Ectodermal cell (in vitro differentiated cells): ENCODE data around the gene TMEM130.

Experiments
- H3K27ac ChIP-seq: 2 replicates; pipeline ENCODE4 v1.7.0; 2013; ENCODE audit warnings: mild to moderate bottlenecking, low read depth, low read length; ENCODE audit not compliant: insufficient read depth, poor library complexity, severe bottlenecking
- H3K27me3 ChIP-seq: 2 replicates; pipeline ENCODE4 v1.7.0; 2013; ENCODE audit warnings: mild to moderate bottlenecking, low read length; ENCODE audit not compliant: insufficient read depth, control insufficient read depth, poor library complexity, severe bottlenecking
- H3K36me3 ChIP-seq: one replicate; pipeline ENCODE4 v1.7.0; 2013; ENCODE audit warnings: low read length; ENCODE audit not compliant: control insufficient read depth, insufficient read depth
- H3K4me1 ChIP-seq: one replicate; pipeline ENCODE4 v1.7.0; 2013; ENCODE audit warnings: low read length; ENCODE audit not compliant: control insufficient read depth, insufficient read depth
- H3K4me3 ChIP-seq: 2 replicates; pipeline ENCODE4 v1.7.0; 2013; ENCODE audit warnings: low read depth, low read length, control low read depth; ENCODE audit not compliant: insufficient read depth
- H3K9me3 ChIP-seq: 2 replicates; pipeline ENCODE4 v1.7.0; 2013; ENCODE audit warnings: mild to moderate bottlenecking, low read length, moderate library complexity; ENCODE audit not compliant: control insufficient read depth
- WGBS, 2 experiments: methylation state at CpG; one replicate each; pipeline ENCODE4 v1.1.7; 2013; ENCODE audit warnings: missing lambda C conversion rate in 2 of 2; 5-methylcytosine and 5-hydroxymethylcytosine counted together

TMEM130 gene

DNA sequence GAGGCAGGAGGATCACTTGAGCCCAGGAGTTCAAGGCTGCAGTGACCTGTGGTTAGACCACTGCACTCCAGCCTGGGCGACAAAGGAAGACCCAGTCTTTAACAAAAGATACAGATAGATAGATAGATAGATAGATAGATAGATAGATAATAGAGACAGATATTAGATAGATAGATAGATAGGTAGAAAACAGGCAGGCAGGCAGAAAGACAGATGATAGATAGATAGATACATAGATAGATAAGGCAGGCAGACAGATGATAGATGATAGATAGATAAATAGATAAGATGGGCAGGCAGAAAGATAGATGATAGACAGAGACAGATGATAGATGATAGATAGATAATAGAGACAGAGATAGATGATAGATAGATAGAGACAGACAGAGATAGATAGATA lies 54.5 kb downstream of the TMEM130 start:
- Histone ChIP-seq H3K4me3 (no peak overlapping the region), H3K9me3 (no peaks in the 10 kb centered on the region), H3K4me1 (peaks cover 5% of the 10 kb centered on the region), H3K27ac (no peak overlapping the region), H3K27me3 (no peaks in the 10 kb centered on the region), H3K36me3 (no peaks in the 10 kb centered on the region)
- WGBS, 2 experiments: 85 to 89% methylated on average over 1 of the region's 1 CpG

GRCh38 chr7:98811299-98811698 lies 58.5 kb downstream of the TMEM130 start:
- H3K27ac ChIP-seq: no peak overlapping the region
- H3K36me3 ChIP-seq: no peaks in the 10 kb centered on the region
- H3K4me1 ChIP-seq: peaks cover 8% of the 10 kb centered on the region
- H3K27me3 ChIP-seq: no peaks in the 10 kb centered on the region
- peaks cover 2% of the 10 kb centered on the region for H3K9me3 ChIP-seq
- WGBS, 2 experiments: 88 to 100% methylated on average over 1 of the region's 1 CpG
- H3K4me3 ChIP-seq: no peak overlapping the region

- 12 to 20% methylated on average over 9 of the region's 9 CpGs for WGBS, 2 experiments
- Histone ChIP-seq H3K36me3 (no peaks in the 10 kb centered on the region), H3K9me3 (peaks cover 2% of the 10 kb centered on the region), H3K4me3 (peak overlapping the region; percentile 6), H3K4me1 (peaks cover 6% of the 10 kb centered on the region), H3K27me3 (no peaks in the 10 kb centered on the region), H3K27ac (peak overlapping the region; percentile 96)
Observed at GRCh38 chr7:98810153-98810802, 59.5 kb downstream of the TMEM130 start.

GRCh38 chr7:98808751-98809460 lies 60.9 kb downstream of the TMEM130 start:
- Histone ChIP-seq H3K9me3 (peaks cover 2% of the 10 kb centered on the region), H3K4me3 (no peak overlapping the region), H3K27ac (no peak overlapping the region), H3K4me1 (peaks cover 6% of the 10 kb centered on the region), H3K36me3 (no peaks in the 10 kb centered on the region), H3K27me3 (no peaks in the 10 kb centered on the region)
- WGBS, 2 experiments: 93 to 94% methylated on average over 7 of the region's 7 CpGs

DNA sequence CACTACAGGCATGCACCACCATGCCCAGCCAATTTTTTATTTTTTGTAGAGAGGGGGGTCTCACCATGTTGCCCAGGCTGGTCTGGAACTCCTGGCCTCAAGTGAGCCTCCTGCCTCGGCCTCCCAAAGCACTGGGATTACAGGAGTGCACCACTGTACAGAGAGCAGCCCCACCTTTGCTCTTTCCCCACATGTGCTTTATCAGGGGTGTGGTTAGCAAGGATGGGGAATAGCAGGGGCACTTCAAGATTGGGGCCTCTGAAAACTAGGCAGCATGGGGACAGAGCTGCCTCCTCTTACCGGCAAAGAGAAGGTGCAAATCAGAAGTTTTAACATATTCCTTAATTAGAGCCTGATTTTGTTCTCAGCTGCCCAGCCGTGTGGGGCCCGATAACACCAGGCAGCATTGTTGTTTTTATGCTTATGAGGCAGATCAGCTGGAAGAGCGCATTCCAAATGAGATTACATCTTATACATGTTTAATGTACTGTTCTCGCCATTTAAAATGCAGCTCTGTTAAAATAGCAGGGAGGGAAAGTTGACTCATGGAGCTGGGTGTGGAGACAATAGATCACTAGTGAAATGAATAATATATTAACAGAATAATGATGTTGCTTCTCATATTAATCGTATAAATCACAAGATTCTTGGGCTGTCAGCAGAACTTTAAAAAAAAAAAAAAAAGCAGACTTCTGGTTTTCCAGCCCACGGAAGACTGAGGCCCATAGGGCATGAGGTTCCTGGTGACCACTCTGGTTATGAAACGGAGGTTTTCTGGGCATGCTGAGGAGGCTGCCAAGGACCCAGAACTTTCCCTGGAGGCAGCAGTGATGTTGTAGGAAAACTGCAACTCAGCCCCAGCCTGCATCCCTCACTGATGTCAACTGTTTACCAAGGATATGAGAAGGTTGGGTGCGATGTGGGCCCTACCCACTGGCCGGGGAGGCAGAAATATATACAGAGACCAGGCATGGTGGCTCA lies 62.5 kb downstream of the TMEM130 start:
- Histone ChIP-seq H3K9me3 (peaks cover 2% of the 10 kb centered on the region), H3K4me1 (peaks cover 6% of the 10 kb centered on the region), H3K4me3 (no peak overlapping the region), H3K36me3 (no peaks in the 10 kb centered on the region), H3K27me3 (no peaks in the 10 kb centered on the region), H3K27ac (no peak overlapping the region)
- 89 to 91% methylated on average over 10 to 11 of the region's 11 CpGs for WGBS, 2 experiments

- H3K4me3 ChIP-seq: no peak overlapping the region
- H3K36me3 ChIP-seq: no peaks in the 10 kb centered on the region
- 90 to 92% methylated on average over 3 of the region's 3 CpGs for WGBS, 2 experiments
- peaks cover 2% of the 10 kb centered on the region for H3K9me3 ChIP-seq
- no peak overlapping the region for H3K27ac ChIP-seq
- peaks cover 6% of the 10 kb centered on the region for H3K4me1 ChIP-seq
- H3K27me3 ChIP-seq: no peaks in the 10 kb centered on the region
Observed at GRCh38 chr7:98805956-98806838, 63.6 kb downstream of the TMEM130 start.

GRCh38 chr7:98802781-98803110 lies 67.1 kb downstream of the TMEM130 start:
- H3K9me3 ChIP-seq: no peaks in the 10 kb centered on the region
- H3K4me3 ChIP-seq: no peak overlapping the region
- no peaks in the 10 kb centered on the region for H3K27me3 ChIP-seq
- H3K4me1 ChIP-seq: no peaks in the 10 kb centered on the region
- 90 to 93% methylated on average over 2 of the region's 2 CpGs for WGBS, 2 experiments
- H3K27ac ChIP-seq: peak overlapping the region; percentile 63
- no peaks in the 10 kb centered on the region for H3K36me3 ChIP-seq

GRCh38 chr7:98802088-98802780 lies 67.6 kb downstream of the TMEM130 start:
- H3K27me3 ChIP-seq: no peaks in the 10 kb centered on the region
- H3K36me3 ChIP-seq: no peaks in the 10 kb centered on the region
- H3K9me3 ChIP-seq: no peaks in the 10 kb centered on the region
- H3K27ac ChIP-seq: peak overlapping the region; percentile 63
- H3K4me1 ChIP-seq: no peaks in the 10 kb centered on the region
- H3K4me3 ChIP-seq: no peak overlapping the region
- 47 to 48% methylated on average over 7 of the region's 7 CpGs for WGBS, 2 experiments

- H3K4me3 ChIP-seq: no peak overlapping the region
- H3K36me3 ChIP-seq: no peaks in the 10 kb centered on the region
- no peaks in the 10 kb centered on the region for H3K27me3 ChIP-seq
- H3K27ac ChIP-seq: no peak overlapping the region
- H3K9me3 ChIP-seq: no peaks in the 10 kb centered on the region
- WGBS, 2 experiments: 96 to 97% methylated on average over 4 of the region's 4 CpGs
- no peaks in the 10 kb centered on the region for H3K4me1 ChIP-seq
Observed at GRCh38 chr7:98800996-98801395, 68.8 kb downstream of the TMEM130 start.
